SK-N-SH treated with all-trans-retinoic acid at 6 μM for 48 hours (cell line): ENCODE data around the gene RASA2.

Experiments used
- ARNTL ChIP-seq: fragments of 450-650 bp; formaldehyde crosslinking; IDR thresholded peaks from 2 replicates; pipeline ENCODE4 v1.5.0; 2020; ENCODE audit warnings: low read depth, mild to moderate bottlenecking, moderate library complexity, borderline replicate concordance
- SNAI2 ChIP-seq: fragments of 250-450 bp; sonication (Bioruptor Pico); IDR thresholded peaks from 2 replicates; pipeline ENCODE4 v1.5.0; 2020; ENCODE audit warnings: mild to moderate bottlenecking, moderate library complexity
- TCF4 ChIP-seq: fragments of 250-450 bp; sonication (Bioruptor Pico); IDR thresholded peaks from 2 replicates; pipeline ENCODE4 v1.8.0; 2021; ENCODE audit warnings: mild to moderate bottlenecking, moderate library complexity, borderline replicate concordance
- ZFP3 ChIP-seq: fragments of 250-450 bp; sonication (Bioruptor Pico); IDR thresholded peaks from 2 replicates; pipeline ENCODE4 v1.5.0; 2020; ENCODE audit warnings: mild to moderate bottlenecking, moderate library complexity
- TF ChIP-seq, protein P1 (sequence below): fragments of 250-450 bp; sonication (Bioruptor Pico); IDR thresholded peaks from 2 replicates; pipeline ENCODE4 v1.5.1; 2020; ENCODE audit warnings: low read depth, mild to moderate bottlenecking, moderate library complexity
- TF ChIP-seq, protein P2 (sequence below): fragments of 250-450 bp; sonication (Bioruptor Pico); IDR thresholded peaks from 2 replicates; pipeline ENCODE4 v1.8.0; 2020; ENCODE audit warnings: mild to moderate bottlenecking, moderate library complexity, borderline replicate concordance

DNA sequence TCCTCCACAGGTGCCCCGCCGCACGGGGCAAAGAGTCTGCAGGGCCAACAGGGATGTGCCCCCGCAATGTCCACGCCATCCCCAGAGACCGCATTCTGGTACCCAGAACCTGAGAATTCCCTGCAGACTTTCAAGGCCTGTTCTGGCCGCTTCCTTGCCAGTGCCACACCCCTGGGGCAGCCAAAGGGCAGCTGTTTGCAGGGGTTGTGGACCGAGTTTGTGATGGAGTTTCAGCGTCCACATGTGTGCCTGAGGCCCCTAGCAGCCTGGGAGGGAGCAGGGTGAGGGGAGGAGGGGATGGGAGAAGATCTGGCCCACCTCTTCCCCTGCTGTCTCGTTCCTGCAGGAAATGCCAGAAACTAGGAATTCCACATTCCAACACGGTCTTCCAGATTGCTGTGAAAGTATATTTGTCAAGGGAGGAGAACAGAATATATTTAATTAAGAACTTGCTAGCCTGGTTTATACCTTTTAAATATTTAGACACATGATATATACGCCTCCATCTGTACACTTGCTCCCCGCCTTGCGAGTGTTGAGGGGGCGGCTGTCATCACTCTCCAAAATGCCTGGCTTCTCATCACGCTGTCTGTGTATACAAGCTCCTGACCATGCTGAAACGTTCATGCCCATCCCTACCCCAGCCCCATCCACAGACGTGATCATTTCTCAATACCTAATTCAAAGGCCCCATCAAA, 31.1 kb upstream of the RASA2 start:
- no peak for TF ChIP-seq ARNTL (CRISPR knock-in tag)
- no peak for TF ChIP-seq ZFP3 (CRISPR knock-in tag)
- TF ChIP-seq, protein P1, sequence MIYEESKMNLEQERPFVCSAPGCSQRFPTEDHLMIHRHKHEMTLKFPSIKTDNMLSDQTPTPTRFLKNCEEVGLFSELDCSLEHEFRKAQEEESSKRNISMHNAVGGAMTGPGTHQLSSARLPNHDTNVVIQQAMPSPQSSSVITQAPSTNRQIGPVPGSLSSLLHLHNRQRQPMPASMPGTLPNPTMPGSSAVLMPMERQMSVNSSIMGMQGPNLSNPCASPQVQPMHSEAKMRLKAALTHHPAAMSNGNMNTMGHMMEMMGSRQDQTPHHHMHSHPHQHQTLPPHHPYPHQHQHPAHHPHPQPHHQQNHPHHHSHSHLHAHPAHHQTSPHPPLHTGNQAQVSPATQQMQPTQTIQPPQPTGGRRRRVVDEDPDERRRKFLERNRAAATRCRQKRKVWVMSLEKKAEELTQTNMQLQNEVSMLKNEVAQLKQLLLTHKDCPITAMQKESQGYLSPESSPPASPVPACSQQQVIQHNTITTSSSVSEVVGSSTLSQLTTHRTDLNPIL (CRISPR knock-in tag): no peak
- TF ChIP-seq SNAI2 (CRISPR knock-in tag): no peak
- TF ChIP-seq, protein P2, sequence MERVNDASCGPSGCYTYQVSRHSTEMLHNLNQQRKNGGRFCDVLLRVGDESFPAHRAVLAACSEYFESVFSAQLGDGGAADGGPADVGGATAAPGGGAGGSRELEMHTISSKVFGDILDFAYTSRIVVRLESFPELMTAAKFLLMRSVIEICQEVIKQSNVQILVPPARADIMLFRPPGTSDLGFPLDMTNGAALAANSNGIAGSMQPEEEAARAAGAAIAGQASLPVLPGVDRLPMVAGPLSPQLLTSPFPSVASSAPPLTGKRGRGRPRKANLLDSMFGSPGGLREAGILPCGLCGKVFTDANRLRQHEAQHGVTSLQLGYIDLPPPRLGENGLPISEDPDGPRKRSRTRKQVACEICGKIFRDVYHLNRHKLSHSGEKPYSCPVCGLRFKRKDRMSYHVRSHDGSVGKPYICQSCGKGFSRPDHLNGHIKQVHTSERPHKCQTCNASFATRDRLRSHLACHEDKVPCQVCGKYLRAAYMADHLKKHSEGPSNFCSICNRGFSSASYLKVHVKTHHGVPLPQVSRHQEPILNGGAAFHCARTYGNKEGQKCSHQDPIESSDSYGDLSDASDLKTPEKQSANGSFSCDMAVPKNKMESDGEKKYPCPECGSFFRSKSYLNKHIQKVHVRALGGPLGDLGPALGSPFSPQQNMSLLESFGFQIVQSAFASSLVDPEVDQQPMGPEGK (CRISPR knock-in tag): no peak
- TF ChIP-seq TCF4 (CRISPR knock-in tag): no peak
